NCI-H2196 treated with DMSO at 0.1 percent for 48 hours (cell line): ENCODE measurements around the gene ARGLU1.
A peak's percentile ranks its signal among the peaks of the same experiment; 100 is the strongest.

Experiments
- DNase-seq: peaks from one replicate; lab custom pipeline; 2025; ENCODE audit not compliant: unreplicated experiment; lab: John Stamatoyannopoulos, UW

ARGLU1 gene

GRCh38 chr13:106548064-106548696, 19.8 kb downstream of the ARGLU1 start:
- no peak for DNase-seq

GRCh38 chr13:106541826-106542225, 26.1 kb downstream of the ARGLU1 start:
- DNase-seq: no peak

DNA sequence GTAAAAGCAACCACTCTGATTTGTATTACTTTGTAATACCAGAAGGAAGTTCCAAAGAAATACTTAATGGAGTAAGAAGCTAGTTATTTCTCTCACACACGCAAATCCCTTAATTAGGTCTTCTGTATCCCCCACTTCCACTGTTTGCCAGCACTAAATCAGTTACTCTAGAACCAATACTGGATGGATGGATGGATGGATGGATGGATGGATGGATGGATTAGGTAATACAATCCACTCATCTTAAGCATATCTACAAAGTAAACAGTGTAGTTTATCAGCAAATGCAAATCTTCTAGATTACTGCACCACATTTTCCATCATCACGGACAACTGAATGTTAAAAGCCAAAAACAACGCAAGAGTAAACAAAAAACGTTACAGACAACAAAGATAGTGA, 27.3 kb downstream of the ARGLU1 start:
- DNase-seq: no peak

- no peak for DNase-seq
Measured at GRCh38 chr13:106537521-106537920, 30.4 kb downstream of the ARGLU1 start.

GRCh38 chr13:106536244-106537034, 31.5 kb downstream of the ARGLU1 start:
- DNase-seq: peak; percentile 10

DNA sequence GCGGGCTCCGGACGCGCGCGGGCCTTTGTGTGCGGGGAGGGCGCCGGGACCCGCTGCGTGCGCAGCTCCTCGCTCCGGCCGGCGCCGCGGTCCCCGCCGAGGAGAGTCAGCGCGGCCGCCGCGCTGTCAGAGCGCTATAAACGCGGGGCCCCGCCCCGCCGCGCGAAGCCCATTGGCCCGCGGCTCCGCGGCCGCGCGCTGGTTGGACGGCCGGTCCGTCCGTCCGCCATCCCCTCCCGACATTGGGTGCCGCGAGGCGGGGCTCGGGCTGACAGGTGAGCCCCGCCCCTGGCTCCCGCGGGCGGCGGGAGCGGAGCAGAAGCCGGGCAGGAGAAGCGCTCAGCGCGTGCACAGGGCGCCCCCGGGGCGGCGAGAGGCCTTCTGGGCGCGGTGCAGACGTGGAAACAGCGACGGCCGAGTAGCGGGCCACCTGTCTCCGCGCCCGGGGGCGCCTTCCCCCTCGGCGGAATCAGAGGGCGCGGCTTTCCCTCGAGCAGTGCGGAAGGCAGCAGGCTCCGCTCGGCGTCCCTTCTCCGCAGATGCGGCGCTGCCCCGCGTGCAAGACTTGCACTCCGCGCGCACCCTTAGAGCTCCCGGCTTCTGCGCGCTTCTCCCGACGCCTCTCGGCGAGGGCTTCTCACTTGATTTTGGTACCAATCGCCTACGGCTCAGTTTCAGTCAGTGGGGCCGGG, 32.2 kb downstream of the ARGLU1 start, which contains the start of gene EFNB2:
Gene EFNB2 (minus strand): TSS at position 111 of the 692 bp plus-strand sequence. CDS start 698 bp downstream, outside the sequence.
- DNase-seq: peak; percentile 46

GRCh38 chr13:106534639-106535551, 33.0 kb downstream of the ARGLU1 start:
- no peak for DNase-seq

DNA sequence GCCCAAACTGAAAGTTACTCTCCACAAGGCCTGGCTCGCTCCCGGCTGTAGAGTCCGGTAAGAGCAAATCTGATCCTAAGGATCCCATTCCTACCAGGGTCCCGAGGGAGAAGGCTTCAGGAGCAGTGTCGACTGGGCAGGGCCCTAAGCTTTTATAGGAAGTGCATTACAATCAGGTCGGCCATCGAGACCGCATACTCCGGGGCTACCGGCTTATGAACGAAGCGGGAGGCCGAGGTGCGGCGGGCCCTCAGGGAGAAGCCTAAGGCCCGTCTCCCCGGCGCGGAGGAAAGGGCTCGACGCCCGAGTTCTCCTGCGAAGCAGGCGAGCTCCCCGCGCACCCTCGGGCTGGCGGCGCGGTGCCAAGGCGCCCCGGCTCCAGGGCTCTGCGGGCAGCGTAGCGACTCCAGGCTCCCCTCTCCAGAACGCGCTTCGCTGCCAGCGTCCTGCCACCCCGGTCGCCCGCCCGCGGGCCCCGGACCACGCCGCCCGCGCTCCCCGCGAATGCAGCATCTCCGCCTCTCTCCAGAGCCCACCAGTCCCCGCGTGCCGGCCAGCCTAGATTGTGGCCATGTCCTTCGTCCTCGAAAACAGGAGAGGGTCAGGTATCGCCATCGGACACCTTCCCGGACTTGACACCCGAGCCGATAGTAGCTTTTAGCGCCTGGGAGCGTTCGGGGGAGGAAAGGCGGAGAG, 33.8 kb downstream of the ARGLU1 start:
- DNase-seq: no peak

GRCh38 chr13:106533101-106533942, 34.6 kb downstream of the ARGLU1 start:
- peak; percentile 5 for DNase-seq

GRCh38 chr13:106532111-106532929, 35.6 kb downstream of the ARGLU1 start:
- DNase-seq: no peak

GRCh38 chr13:106530980-106531481, 36.9 kb downstream of the ARGLU1 start:
- no peak for DNase-seq

GRCh38 chr13:106530171-106530851, 37.6 kb downstream of the ARGLU1 start:
- DNase-seq: no peak

- DNase-seq: no peak
Measured at GRCh38 chr13:106529415-106530170, 38.3 kb downstream of the ARGLU1 start.

GRCh38 chr13:106528718-106529414, 39.1 kb downstream of the ARGLU1 start:
- DNase-seq: no peak

DNA sequence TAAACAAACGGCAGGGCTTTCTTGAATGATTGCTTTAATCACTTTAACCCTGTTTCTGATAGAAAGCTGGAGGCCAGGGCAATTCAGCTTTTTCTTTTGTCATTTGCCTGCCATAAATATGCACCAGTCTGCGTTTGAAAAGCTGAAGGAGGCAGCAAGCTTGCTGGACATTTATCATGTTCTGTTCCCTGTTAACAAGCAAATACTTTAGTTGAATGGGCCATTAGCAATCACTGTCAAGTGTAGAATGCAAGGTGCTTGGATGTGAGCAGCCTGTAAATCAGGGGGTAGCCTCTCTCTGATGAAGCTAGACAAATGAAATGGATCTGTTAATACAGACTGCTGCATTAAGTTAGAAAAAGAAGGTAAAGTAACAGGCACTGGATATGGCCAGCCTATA, 40.1 kb downstream of the ARGLU1 start:
- DNase-seq: no peak

DNA sequence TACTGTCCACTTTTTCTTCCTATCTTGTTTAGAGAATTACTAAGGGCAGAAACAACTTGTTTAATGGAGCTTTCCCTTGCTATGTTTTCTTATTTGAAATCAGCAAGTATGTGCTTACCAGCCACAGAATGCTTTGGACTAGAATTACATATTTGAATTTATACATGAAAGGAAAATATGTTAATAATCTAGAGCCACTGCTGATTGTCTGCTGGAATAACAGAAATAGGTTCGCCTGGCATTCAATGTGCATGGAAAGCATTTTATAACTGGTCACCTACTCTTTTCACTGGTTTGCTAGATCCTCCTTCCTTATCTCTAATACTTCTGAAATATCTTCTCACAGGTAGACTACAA, 40.5 kb downstream of the ARGLU1 start:
- DNase-seq: no peak
